Neural progenitor cell (in vitro differentiated cells): ENCODE measurements around the gene MTG1.
A peak's percentile ranks its signal among the peaks of the same experiment; 100 is the strongest.

Experiments
- EZH2 ChIP-seq: fragments of 200-600 bp; sonication (generic); IDR thresholded peaks from 2 replicates; pipeline ENCODE4 v1.6.1; 2017; ENCODE audit warnings: antibody characterized with exemption, mild to moderate bottlenecking, moderate library complexity
- TF ChIP-seq, protein P1 (sequence below): fragments of 200-600 bp; sonication (generic); IDR thresholded peaks from 2 replicates; pipeline ENCODE4 v1.5.1; 2017; ENCODE audit warnings: antibody characterized with exemption, mild to moderate bottlenecking

DNA sequence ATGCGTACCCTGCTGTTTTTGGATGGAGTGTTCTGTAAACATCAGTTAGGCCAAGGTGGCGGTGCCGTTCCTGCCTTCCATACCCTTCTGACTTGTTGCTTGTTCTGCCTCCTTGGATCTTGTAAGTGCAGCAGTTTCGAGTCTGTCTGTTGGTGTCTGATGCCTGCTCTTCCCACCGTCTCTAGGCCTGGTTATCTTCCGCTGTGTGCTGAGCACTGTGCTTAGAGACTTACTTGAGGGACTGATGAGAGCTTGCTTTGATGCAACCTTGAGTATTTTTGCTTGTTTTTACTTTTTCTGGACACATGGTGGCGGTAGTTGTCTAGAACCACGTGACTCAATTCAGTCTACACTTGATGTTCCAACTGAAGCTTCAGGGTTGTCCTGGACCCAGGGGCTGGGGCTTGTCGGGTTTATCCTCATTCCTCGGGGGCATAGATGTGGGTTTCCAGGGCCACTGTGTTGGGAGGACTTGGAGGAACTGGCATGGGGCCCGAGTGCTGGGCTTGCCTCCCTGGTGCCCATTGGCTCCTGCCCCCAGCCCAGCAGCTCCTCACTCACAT, 44.8 kb downstream of the MTG1 start:
- no peak for TF ChIP-seq EZH2
- TF ChIP-seq, protein P1, sequence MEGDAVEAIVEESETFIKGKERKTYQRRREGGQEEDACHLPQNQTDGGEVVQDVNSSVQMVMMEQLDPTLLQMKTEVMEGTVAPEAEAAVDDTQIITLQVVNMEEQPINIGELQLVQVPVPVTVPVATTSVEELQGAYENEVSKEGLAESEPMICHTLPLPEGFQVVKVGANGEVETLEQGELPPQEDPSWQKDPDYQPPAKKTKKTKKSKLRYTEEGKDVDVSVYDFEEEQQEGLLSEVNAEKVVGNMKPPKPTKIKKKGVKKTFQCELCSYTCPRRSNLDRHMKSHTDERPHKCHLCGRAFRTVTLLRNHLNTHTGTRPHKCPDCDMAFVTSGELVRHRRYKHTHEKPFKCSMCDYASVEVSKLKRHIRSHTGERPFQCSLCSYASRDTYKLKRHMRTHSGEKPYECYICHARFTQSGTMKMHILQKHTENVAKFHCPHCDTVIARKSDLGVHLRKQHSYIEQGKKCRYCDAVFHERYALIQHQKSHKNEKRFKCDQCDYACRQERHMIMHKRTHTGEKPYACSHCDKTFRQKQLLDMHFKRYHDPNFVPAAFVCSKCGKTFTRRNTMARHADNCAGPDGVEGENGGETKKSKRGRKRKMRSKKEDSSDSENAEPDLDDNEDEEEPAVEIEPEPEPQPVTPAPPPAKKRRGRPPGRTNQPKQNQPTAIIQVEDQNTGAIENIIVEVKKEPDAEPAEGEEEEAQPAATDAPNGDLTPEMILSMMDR = peak; percentile 9
